GM18873 (cell line): ENCODE results near the gene TREX2.

Source experiments
- ATAC-seq: cut with Tn5 transposase; IDR thresholded peaks from one replicate; pipeline ENCODE4 v1.9.1; 2021; ENCODE audit warnings: mild to moderate bottlenecking, moderate library complexity, moderate number of reproducible peaks; ENCODE audit not compliant: unreplicated experiment, low FRiP score

TREX2 gene, protein sequence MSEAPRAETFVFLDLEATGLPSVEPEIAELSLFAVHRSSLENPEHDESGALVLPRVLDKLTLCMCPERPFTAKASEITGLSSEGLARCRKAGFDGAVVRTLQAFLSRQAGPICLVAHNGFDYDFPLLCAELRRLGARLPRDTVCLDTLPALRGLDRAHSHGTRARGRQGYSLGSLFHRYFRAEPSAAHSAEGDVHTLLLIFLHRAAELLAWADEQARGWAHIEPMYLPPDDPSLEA

DNA sequence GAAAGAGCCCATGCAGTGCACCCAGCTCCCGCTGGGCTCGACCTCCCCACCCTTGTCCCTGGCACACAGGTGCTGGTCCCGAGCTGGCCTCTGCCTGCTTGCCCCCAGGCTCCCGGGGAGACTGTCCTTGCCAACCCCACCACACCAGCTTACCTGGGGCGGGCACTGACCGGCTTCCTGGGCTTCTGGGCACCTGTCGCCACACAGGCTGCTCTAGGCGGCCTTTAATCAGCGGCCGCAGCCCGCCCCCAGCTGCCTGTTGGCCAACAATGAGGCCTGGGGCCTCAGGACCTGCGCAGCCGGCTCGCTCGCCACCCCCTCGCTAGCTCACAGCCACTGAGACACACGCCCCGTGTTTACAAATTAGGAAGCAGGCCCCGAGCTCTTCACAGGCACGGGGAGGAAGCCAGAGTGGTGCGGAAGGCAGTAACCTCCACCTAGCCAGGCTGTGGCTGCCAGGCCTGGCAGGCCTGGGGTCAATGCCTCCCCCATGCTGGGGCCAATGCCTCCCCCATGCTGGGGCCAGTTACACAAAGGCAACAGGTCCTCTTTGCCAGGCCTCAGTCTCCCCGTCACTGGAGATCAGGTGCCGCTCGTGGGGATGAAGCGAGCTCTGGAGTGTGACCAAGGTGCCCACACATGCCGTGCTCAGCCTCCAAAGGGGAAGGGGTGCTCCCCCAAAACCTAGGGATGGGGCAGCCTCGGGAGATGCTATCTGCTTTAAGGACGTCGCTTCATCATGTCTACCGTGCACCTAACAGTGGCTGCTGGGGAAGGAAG lies at the start of gene TREX2:
Gene TREX2, minus strand, starts transcription at position 201 of the 780 bp plus-strand sequence. CDS start 626 bp downstream, outside the sequence.
- no peak for ATAC-seq

DNA sequence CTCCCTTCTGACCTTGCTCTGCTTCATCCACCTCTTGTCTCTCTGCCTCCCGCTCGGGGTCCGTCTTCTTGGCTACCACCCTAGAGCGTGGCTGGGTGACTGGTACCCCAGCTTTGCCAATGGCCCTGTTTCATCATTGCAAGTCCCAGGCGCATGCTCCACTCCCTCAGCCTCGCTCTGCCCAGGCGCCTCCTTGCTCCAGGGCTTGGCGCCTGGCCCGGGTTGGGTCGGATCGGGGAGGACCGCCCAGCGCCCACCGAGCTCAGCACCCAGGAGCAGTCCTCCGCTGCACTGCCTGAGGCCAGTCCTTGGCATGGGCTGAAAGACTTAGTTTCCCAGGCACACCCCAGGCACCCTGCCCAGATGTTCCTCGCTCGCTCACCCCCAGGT lies 49.5 kb upstream of the TREX2 start:
- ATAC-seq: no peak

DNA sequence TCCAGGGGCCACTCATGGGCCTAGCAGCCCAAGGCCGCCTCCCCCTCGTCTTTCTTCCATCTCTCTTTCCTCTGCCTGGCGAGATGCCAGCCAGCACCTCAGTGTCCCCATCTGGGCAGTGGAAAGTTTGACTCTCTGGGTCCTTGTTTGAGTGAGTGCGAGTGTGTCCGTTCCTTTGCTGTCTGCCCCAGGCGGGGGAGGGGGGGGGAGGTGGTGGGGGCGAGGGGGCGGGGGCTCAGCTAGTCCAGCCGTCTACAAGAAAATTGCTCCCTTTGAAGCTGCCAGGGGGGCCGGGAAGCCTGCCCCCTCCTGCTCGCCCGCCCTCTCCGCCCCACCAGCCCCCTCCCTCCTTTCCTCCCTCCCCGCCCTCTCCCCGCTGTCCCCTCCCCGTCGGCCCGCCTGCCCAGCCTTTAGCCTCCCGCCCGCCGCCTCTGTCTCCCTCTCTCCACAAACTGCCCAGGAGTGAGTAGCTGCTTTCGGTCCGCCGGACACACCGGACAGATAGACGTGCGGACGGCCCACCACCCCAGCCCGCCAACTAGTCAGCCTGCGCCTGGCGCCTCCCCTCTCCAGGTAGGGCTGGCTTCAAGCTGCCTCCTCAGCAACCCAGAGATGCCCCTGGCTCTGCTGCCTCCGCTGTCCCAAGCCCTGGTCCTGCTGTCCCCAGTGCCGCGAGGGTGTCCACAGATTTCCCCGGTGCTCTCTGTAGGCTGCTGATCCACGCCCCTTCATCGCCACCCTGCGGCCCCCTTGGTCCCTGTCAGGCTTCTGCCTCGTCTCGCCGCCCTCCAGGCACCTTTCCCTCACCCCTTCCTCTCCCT lies 48.9 kb upstream of the TREX2 start, which contains the start of gene BGN:
Gene BGN, plus strand, starts transcription at position 440 of the 821 bp plus-strand sequence. CDS start 9,652 bp downstream, outside the sequence.
- ATAC-seq: no peak

DNA sequence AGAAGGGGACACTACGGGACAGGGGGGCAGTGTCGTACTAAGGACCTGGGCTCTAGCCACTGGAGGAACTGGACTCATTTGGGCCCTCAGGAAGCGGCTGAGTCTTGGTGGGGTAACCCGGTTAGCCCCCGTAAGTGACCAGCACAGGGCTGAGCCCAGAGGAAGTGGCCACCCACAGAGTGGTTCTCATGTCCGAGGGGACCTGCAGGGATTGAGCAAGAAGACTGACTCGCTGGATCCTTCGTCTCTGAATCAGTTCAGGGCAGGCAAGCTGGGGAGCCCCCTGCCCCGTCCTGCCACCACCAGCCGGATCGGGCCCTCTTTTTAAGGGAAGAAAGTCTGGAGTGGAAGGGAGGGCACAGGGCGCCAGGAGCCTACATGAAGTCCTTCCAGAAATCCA lies 48.2 kb upstream of the TREX2 start:
- ATAC-seq: no peak

DNA sequence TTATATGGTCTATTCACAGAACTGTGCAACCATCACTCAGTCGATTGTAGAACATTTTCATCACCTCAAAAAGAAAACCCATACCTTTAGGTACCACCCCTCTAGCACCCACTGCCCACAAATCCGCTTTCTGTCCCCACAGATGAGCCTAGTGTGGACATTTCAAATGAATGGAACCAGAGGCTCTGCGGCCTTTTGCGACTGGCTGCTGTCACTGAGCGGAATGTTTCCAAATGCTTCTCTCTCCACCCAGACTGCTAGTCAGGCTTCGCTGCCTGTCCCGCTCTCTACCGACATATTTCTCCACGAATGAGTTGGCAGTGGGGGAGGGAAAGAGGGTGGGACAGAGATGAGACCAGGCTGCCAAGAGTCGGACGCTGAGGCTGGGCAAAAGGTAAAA lies 47.2 kb upstream of the TREX2 start:
- ATAC-seq: no peak

DNA sequence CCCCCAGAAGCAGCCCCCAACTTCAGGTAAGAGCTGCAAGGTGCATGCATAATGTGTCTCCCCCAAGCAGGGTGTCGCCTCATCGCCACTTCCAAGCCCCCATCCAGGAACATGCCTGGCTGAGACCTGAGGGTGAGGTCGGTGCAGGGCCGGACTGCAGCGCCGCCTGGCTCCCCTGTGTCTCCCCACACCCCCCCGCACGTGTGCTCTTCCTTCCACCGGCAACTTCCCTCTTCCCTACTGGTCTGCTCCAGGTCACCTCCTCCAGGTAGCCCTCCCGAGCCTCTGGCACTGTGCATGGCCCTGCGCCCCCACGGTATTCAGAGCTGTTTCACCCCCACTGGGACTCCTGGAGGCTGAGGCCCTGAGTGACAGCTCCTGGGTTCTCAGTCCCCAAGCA lies 46.7 kb upstream of the TREX2 start:
- no peak for ATAC-seq

DNA sequence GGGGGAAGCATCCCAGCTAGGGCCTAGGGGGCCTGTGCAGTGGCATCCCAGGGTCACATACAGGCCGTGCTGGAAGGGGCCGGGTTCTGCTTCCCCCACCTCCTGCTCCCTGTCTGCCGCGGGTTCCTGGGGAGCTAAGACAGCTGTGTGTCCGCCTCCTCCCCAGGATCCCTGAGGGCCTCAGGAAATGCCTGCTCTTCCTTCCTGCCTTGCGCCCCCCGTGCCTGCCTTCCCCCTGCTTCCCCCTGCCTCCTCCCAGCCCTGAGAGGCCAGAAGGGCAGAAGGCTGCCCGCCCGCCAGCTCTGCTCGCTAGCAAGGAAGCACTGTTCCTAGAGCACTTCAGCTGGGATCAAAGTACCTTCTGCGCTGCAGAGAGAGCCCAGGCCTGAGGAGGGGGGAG lies 46.1 kb upstream of the TREX2 start:
- no peak for ATAC-seq

DNA sequence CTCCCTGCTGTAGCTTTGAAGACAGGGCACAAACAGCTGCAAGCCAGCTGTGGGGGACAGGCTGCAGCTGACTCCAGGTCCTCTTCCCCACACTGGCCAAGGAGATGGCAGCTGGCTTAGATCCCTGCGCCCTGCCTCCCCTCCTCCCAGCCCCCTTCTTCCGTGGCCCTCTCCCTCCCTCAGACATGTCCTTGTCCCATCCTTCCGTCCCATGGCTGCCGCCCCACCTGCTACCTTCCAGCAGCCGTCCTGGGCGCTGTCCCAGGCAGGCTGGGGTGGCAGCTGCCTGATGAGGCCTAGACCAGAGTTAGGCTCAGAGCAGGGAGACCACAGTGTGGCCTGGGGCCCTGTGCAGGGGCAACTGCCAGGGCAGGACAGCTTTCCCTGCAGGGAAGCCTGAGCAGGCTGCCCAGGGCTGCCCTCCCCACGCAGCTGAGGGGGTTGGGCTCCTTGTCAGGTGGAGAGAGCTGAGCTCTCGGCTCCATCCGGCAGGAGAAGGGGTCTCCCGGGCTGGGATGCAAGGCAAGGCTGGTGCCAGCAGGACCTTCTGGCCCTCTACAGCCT lies 45.6 kb upstream of the TREX2 start:
- ATAC-seq: no peak

DNA sequence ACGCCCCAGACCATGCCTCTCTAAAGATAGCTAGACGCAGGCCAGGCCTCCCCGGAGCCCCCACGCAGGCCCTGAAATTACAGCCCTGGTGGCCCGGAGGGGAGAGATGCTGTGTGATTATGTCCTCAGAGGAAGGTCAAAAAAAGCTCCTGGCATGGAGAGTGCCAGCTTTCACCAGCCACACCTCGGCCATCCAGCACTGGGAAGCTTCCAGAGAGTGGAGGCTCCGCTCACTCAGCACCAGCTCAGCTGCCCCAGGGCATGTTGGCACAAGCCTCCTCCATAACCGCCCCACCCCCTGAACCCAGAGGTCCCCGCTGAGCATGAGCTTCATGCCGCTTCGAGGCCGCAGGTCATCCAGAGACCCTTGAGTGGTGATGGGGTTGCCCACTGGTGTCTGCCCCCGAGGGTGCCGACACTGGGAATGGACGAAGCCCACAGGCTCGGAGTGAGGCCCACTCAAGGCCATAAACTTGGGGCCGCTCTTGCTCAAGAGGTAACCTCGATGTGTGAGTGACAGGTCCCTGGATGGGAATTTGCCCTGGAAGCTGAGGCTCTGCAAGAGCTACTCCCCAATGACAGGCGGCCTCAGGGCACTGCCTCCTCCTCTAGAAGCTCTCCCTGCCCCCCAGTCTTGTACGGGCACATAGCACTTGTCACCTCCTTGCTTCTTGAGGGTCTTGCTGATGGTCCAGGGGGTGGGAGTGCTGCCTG lies 44.5 kb upstream of the TREX2 start:
- no peak for ATAC-seq

DNA sequence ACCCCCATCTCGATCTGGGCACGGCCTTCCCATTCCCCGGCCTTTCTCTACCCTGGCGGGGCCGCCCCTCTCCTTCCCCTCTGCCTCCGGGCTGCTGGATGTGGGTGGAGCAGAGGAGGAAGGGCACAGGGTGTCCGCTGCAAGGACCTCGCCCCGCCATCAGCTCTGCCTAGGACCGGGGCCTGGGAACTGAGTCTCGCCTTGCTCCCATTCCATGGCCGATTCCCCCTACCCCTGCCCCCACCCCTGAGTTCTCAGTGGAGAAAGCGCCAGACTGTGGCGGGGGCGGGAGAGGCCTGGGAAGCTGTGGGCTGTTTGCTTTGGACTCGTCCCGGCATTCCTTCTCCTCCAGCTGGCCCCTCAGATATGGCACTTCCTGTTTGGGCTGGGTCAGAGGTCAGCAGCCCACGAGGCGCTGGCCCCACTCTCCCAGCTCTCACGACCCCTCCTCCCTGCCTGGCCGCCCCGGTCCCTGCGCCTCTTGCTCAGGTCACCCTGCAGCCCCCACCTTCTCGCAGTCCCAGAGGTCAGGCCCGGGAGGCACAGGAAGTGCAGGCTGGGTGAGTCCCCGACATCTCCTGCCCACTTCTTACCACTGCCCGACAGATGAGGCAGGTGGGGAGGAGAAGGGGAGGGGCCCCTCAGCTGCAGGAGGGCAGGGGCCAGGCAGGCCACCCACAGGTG lies 42.5 kb upstream of the TREX2 start:
- no peak for ATAC-seq

DNA sequence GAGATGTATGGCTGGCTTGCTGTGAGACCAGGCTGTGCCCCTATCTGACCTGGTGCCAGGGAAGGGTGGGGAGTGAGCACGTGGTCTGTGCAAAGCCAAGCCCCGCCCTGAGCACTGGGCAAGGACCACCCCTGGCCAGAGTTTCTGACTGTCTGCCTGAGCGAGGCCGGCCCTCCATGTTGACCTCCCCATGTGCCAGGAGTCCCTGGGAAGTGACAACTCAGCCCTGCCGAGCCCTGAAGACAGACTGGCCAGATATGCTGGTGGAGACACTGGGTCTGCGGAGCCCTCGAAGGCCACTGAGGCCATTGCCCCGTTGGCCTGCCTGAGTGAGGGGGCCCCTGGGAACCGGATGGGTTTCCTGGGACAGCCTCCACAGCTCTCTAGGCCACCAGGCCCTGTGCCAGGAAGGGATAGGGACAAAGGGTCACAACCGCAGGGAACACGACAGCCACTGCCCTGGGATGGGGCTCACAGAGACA lies 41.8 kb upstream of the TREX2 start:
- ATAC-seq: no peak

DNA sequence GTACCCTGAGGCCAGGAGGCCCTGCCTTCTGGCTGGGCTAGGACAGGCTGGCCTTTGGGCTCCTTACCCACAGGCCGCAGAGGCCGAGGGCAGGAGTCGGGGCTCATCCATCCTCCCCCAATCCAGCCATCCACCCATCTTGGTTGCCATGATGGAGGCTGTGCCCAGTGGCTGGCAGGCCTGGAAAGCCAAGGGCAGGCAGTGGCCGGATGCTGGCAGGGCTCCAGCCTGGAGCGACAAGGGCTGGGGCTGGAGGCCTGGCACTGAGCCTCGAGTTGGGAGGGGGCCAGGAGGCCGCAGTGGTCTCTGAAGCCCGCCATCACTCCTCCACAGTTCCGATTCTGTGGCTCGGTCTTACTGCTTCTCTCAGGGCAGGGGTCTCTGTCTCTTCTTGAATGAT lies 40.3 kb upstream of the TREX2 start:
- ATAC-seq: no peak

DNA sequence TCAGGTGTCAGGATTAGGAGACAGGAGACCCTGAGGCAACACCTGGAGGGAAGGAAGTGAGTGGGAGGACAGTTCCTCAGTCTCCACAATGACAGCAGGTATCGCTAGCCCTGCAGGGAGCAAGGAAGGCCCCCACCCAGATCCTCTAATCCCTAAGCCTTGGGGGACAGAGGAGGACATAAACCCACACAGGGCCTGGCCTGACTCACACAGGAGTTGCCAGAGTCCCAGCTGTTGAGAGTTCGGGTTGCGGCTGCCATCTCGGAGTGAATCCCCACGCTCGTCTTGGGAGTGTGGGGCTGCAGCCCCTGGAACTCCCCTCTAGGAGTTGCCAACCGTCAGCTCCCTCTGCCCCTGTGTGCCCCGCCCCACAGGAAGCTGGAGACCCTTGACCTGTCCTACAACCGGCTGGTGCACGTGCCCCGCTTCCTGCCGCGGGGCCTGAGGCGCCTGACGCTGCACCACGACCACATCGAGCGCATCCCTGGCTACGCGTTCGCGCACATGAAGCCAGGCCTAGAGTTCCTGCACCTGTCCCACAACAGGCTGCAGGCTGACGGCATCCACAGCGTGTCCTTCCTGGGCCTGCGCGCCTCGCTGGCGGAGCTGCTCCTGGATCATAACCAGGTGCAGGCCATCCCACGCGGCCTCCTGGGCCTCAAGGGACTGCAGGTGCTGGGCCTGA lies 39.7 kb upstream of the TREX2 start:
- ATAC-seq: no peak

DNA sequence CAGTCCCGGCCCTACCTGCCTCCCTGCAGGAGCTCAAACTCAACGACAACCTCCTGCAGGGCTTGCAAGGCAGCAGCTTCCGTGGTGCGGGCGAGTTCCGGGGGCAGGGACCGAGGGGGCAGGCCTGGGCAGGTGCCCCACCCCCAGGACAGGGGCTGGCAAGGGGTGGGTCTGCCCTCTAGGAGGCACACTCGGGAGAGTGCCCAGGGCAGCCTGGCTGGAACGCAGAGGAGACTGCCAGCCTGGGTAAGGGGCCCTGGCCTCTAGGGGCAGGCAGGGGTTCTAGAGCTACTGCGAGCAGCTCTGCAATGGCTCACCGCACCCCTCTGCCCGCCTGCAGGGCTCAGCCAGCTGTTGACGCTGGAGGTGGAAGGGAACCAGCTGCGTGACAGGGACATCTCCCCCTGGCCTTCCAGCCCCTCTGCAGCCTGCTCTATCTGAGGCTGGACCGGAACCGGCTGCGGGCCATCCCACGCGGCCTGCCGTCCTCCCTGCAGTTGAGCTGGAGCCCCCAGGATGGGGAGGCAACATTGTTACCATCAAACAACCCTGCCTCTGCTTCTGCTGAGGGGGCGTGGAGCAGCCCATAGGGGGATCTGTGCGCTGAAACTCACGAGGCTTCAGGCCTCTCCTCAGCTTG lies 36.6 kb upstream of the TREX2 start:
- no peak for ATAC-seq

DNA sequence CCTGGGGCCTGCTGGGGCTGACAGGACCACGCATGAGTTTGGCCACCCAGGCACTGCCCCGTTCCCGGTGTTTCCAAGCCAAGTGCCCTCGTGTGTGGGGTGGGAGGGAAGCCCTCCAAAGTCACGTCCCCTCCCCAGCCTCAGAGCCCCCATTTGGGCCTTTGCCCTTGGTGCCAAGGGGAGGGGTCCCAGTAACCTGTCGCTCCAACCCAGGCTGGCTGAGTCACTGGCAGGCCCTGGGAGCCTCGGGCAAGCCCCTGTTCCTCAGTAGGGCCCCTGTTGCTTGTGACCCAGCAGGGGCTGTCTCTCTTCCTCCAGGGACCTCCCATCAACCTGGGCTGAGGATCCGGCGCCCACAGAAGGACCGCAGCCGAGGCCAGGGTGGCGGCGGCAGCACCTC lies 35.2 kb upstream of the TREX2 start:
- ATAC-seq: no peak

DNA sequence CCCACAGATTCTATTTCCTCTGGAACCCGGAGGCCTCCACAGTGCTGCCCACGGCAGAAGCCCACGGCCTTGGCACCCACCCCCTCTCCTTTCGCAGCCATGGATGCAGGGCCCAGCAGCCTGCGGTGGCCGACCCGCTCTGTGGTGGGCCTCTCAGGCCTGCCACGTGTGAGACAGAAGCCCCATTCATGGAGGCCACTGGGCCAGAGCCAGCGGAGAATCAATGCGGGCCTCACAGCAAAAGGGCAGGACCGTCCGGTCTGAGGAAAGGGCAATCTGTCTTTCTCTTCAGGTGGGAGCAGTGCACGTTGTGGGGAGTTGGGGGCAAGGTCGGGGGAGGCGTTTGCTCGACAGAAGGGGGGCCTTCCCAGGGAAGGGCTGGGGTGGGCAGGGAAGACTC lies 32.9 kb upstream of the TREX2 start:
- ATAC-seq: no peak

DNA sequence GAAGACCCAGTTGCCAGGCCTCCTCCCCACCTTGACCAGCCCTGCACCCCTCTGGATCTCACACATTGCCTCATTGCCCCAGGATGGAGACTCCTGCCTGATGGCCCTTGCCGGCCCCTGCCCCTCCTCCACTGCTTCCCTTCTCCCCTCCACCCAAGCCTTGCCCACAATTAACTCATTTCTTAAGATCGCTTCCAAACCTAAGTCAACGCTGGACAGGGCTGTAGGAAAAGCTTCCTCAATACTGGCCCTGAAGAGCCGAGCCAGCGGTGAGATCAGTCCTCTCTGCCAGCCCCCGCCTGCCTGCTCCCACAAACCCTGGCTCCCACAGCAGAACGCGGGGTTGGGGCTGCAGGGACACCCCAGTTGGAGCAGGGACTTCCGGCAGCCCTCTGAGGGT lies 32.0 kb upstream of the TREX2 start:
- ATAC-seq: no peak

DNA sequence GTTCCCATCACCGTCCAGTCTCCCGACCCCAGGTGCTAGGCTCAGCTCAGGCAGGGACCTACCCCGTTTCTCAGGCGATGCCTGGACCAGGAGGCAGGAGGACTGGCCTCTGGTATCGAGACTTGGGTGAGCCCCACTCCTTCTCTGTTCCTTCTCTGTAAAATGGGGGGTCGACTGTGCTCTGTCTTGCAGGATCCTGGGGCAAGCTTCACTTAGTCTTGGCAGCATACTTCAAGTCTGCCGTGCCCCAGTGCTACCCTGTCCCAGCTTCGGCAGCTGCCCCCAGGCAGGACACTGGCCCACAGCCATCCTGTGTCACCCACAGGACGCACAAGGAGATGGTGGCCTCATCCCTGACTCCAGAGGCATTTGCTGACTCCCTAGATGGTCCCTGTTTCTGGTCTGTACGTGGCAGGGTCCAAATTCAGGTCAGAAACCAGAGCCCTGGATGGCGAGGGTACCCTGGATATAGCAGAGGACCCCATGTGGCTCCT lies 31.6 kb upstream of the TREX2 start:
- ATAC-seq: no peak
